Erythroblast (primary cell): ENCODE measurements around the gene ZCCHC7.
"Not testable (repeated sequence)": the region's sequence is repeated elsewhere in the genome, so short reads cannot be mapped to it uniquely, and the experiment has no call there.

Experiments used
- DNase-seq, 2 experiments: peaks; one replicate each; lab custom pipeline; 2025; lab: John Stamatoyannopoulos, UW
- GATA1 ChIP-seq: IDR thresholded peaks from 2 replicates; pipeline ENCODE4 v1.6.1; 2011; ENCODE audit warnings: low read depth, mild to moderate bottlenecking, control low read depth, low read length, moderate library complexity
- POLR2A ChIP-seq: IDR thresholded peaks from 2 replicates; pipeline ENCODE4 v1.6.1; 2011; ENCODE audit warnings: mild to moderate bottlenecking, low read length

The ZCCHC7 gene

GRCh38 chr9:37149666-37150308 lies 29.4 kb downstream of the ZCCHC7 start:
- TF ChIP-seq POLR2A (no peak), GATA1 (no peak)
- no peak for DNase-seq

- TF ChIP-seq POLR2A (no peak), GATA1 (no peak)
- no peak for DNase-seq
These were observed 30.0 kb downstream of the ZCCHC7 start for GRCh38 chr9:37150415-37150814.

GRCh38 chr9:37151812-37152211 lies 31.4 kb downstream of the ZCCHC7 start:
- TF ChIP-seq POLR2A = no peak
- TF ChIP-seq GATA1 = no peak
- DNase-seq = no peak

DNA sequence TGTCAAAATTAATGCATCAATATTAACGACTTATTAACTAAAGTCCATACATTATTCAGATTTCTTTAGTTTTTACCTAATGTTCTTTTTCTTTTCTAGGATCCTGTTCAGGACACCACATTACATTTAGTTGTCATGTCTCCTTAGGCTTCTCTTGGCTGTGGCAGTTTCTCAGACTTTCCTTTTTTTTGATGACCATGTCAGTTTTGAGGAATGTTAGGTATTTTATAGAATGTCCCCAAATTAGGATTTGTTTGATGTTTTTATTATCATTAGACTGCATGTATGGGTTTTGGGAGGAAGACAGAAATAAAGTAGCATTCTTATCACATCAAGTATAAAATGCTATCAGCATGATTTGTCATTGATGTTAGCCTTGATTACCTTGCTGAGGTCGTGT lies 32.0 kb downstream of the ZCCHC7 start:
- no peak for DNase-seq
- TF ChIP-seq POLR2A (no peak), GATA1 (no peak)

DNA sequence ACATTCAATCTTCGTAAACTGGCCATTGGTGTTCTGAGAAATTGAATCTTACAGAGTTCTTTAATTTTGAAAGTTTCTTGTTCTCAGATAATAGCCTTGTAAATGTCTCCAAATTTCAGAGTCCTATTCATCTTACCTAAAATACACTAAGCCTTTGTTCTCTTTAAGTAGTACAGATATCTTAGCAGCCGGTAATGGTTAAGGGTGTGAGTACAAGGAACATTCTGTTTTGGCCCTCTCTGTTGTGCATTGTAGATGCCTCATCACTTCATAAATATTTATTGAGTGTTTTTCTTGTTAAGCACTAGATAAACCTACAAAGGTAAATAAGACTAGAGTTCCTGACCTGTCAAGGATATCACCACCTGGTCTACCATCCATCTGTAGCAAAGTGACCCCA lies 35.2 kb downstream of the ZCCHC7 start:
- DNase-seq = no peak
- no peak for TF ChIP-seq GATA1
- no peak for TF ChIP-seq POLR2A

DNA sequence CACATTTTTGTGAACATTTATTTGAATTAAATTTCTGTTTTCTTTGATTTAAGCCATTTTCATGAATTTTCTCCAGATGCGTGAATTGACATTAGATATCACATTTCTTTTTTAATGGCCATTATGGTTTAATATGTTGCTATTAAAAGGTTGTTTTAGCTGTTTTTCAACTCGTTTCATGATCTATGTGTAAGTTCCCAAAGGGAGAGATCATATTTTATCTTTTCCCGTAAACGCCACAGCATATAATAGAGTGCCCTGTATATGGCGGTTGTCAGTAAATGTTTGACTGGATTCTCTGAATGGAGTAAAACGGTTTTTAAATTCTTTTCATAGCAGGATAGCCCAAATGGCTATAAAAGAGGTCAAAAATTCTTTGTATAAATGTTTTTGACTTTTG lies 35.8 kb downstream of the ZCCHC7 start:
- TF ChIP-seq POLR2A = no peak
- no peak for TF ChIP-seq GATA1
- DNase-seq = no peak

DNA sequence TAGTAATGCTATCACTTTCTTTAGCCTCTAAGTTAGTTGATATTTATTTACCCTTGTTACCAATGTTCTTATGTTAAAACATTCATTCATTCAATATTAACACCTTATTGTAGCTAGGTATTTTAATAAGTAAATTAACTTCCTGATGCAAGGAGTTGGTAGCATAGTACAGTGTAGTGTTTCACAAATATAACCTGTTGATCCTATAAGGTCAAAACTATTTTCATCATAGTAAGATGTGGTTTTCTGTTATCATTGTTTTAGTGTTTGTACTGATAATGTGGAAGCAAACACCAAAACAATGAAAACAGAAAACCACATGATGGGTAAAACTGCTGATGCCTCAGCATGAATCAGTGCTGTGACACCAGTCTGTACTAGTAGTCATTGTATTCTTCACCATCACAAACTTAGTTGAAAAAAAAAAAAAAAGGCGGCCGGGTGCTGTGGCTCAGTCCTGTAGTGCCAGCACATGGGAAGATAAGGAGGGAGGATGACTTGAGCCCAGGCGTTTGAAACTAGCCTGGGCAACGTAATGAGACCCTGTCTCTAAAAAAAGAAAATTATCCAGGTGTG lies 36.5 kb downstream of the ZCCHC7 start:
- no peak for TF ChIP-seq GATA1
- TF ChIP-seq POLR2A = no peak
- DNase-seq = no peak

DNA sequence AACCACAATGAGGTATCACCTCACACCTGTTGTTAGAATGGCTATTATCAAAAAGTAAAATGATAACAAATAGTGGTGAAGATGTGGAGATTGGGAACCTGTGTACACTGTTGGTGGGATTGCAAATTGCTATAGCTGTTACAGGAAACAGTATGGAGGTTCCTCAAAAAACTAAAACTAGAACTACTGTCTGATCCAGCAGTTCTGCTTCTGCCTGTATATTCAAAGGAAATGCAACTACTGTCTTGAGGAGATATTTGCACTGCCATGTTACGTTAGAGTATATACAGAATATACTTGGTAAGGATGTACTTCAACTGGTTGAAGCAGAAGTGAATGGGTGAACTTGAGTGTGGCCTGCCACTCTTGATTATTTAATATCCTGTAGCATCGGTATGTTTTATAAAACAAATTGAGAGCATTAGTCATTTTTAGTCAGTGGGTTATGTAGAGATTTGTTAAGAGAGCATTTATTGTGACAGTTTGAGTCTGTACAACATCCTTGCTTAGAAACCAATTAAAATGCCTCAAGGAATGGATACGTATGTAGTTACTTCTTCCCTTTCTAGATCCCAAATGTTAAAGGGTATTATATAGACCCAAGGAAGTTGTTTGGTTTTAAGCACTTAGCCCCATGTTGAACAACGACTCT lies 37.5 kb downstream of the ZCCHC7 start:
- TF ChIP-seq GATA1 = no peak
- no peak for TF ChIP-seq POLR2A
- DNase-seq = no peak

- DNase-seq = no peak
- TF ChIP-seq GATA1 (no peak), POLR2A (no peak)
These were observed 42.9 kb downstream of the ZCCHC7 start for GRCh38 chr9:37163299-37163698.

DNA sequence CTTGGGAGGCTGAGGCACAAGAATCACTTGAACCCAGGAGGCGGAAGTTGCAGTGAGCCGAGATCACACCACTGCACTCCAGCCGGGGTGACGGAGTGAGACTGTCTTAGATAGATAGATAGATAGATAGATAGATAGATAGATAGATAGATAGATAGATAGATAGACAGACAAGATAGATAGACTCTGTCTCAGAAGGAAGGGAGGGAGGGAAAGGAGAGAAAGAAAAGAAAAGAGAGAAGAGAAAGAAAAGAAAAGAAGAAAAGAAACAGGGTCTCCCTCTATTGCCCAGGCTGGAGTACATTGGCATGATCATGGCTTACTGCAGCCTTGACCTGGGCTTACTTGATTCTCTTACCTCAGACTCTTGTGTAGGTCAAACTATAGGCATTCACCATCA lies 44.0 kb downstream of the ZCCHC7 start:
- not testable (repeated sequence) for DNase-seq

GRCh38 chr9:37165644-37166043 lies 45.3 kb downstream of the ZCCHC7 start:
- no peak for TF ChIP-seq POLR2A
- no peak for TF ChIP-seq GATA1
- DNase-seq = no peak

GRCh38 chr9:37167456-37168047 lies 47.2 kb downstream of the ZCCHC7 start:
- TF ChIP-seq POLR2A = no peak
- TF ChIP-seq GATA1 = no peak
- no peak for DNase-seq

- TF ChIP-seq GATA1 = no peak
- no peak for TF ChIP-seq POLR2A
- DNase-seq = no peak
These were observed 52.2 kb downstream of the ZCCHC7 start for GRCh38 chr9:37172557-37172956.

GRCh38 chr9:37174247-37174646 lies 53.9 kb downstream of the ZCCHC7 start:
- no peak for TF ChIP-seq GATA1
- no peak for TF ChIP-seq POLR2A
- DNase-seq = no peak
